Uterus (tissue), 2 donors: ENCODE measurements around the gene EPHA6.

Experiments
- CTCF ChIP-seq, 4 experiments: fragments of 200-600 bp in 2 of 4; fragments of 450-650 bp in 2 of 4; sonication (generic) in 2 of 4; IDR thresholded peaks; one replicate each; pipeline ENCODE4 v1.5.1; 2016 to 2019; ENCODE audit warnings: antibody characterized with exemption in 4 of 4, mild to moderate bottlenecking in 2 of 4, moderate library complexity in 1 of 4
- POLR2A ChIP-seq, 2 donors: fragments of 450-650 bp; IDR thresholded peaks; one replicate each; pipeline ENCODE4 v1.6.1; 2016; ENCODE audit warnings: antibody characterized with exemption in 2 of 2, mild to moderate bottlenecking in 1 of 2, moderate library complexity in 1 of 2

DNA sequence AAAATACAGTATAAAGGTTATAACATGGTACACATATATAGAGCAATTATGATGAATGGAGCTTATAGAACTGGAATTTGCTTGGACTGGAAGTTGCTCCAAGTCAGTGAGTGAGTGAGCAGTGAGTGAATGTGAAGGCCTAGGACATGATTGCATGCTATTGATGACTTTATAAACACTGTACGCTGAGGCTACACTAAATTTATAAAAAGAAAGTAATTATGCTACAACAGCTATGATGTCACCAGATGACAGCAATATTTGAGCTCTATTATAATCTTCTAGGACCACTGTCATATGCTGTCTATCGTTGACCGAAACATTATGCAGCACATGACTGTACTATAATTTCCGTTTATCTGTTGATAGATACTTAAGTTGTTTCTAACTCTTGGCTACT lies 463.3 kb downstream of the EPHA6 start:
- no peak for TF ChIP-seq CTCF (IDR thresholded peaks at IDR 0.05)
- TF ChIP-seq POLR2A (IDR thresholded peaks at IDR 0.05), result no peak
